Uterus (tissue), 4 donors: ENCODE measurements around the gene ARL13A. TPM values are rescaled to one million over a fixed set of nuclear protein-coding genes. Genes with fewer than 3 reads are reported as not detected.

Source experiments
- DNase-seq, 2 donors: peaks; one replicate each; pipeline ENCODE4 v3.0.0-alpha.2; 2019 to 2020
- H3K27ac ChIP-seq, 2 donors: fragments of 200-600 bp; sonication (generic); 1 replicate in 1 of 2; 2 replicates in 1 of 2; pipeline ENCODE4 v1.5.1; 2016 to 2018
- H3K27me3 ChIP-seq, 2 donors: fragments of 200-600 bp; sonication (generic); one replicate each; pipeline ENCODE4 v1.5.1; 2018 to 2019; ENCODE audit warnings: control low read depth in 1 of 2
- H3K36me3 ChIP-seq, 2 donors: fragments of 200-600 bp; sonication (generic); one replicate each; pipeline ENCODE4 v1.5.1; 2019; ENCODE audit warnings: control low read depth in 1 of 2
- H3K4me1 ChIP-seq, 2 donors: fragments of 200-600 bp; sonication (generic); one replicate each; pipeline ENCODE4 v1.5.1; 2018 to 2019; ENCODE audit warnings: control low read depth in 1 of 2
- H3K4me3 ChIP-seq, 2 donors: fragments of 200-600 bp; sonication (generic); 1 replicate in 1 of 2; 2 replicates in 1 of 2; pipeline ENCODE4 v1.5.1; 2018 to 2019; ENCODE audit warnings: mild to moderate bottlenecking in 1 of 2
- H3K9me3 ChIP-seq, 2 donors: fragments of 200-600 bp; sonication (generic); one replicate each; pipeline ENCODE4 v1.5.1; 2019; ENCODE audit warnings: control low read depth in 1 of 2
- CTCF ChIP-seq, 4 experiments: fragments of 200-600 bp in 2 of 4; fragments of 450-650 bp in 2 of 4; sonication (generic) in 2 of 4; IDR thresholded peaks; one replicate each; pipeline ENCODE4 v1.5.1; 2016 to 2019; ENCODE audit warnings: antibody characterized with exemption in 4 of 4, mild to moderate bottlenecking in 2 of 4, moderate library complexity in 1 of 4
- POLR2A ChIP-seq, 2 donors: fragments of 450-650 bp; IDR thresholded peaks; one replicate each; pipeline ENCODE4 v1.6.1; 2016; ENCODE audit warnings: antibody characterized with exemption in 2 of 2, mild to moderate bottlenecking in 1 of 2, moderate library complexity in 1 of 2
- intact Hi-C: fragments of 100-400 bp; cut with DNase I; formaldehyde crosslinking; loops from one replicate; pipeline ENCODE4 v1.15.1; 2023; ENCODE audit warnings: low total_unique reads
- total RNA-seq, 4 donors: library from RNA; depleted of rRNA in 3 of 4; stranded (reverse); fragments of >200 nt in 3 of 4; gene quantifications; one replicate each; pipeline versions ENCODE4 v1.1.0 to v1.2.4, GENCODE V29; 2014 to 2023
- donor health status: DM: yes; HTN: yes; CAD: no.

The ARL13A gene
- total RNA-seq, 4 donors from 2014 or later = not detected

DNA sequence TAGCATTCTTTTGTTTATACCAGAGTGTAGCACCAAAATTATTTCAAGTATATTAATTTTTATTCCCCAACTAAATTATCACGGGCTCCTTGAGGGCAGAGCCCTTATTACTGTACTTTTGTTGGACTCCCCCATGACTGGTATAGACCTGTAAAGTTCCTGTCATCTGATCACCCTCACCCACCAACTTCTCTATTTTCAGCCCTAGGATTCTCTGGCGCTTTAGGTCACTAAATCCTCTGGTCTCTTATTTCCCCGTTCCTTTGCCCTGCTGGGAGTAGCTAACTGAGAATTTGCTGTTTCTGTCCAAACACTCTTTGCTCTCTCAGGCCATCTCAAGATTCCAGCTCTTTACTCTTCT lies 37.6 kb upstream of the ARL13A start:
- TF ChIP-seq POLR2A (IDR thresholded peaks at IDR 0.05) (no peak), CTCF (IDR thresholded peaks at IDR 0.05) (no peak)
- no peaks in the 10 kb centered on the region for H3K4me1 ChIP-seq
- intact Hi-C loops = no loop called here
- no peak overlapping the region for H3K27ac ChIP-seq
- no peak for DNase-seq
- no peaks in the 10 kb centered on the region for H3K36me3 ChIP-seq
- H3K27me3 ChIP-seq = no peaks in the 10 kb centered on the region
- H3K9me3 ChIP-seq = no peaks in the 10 kb centered on the region
- H3K4me3 ChIP-seq = no peak overlapping the region

- Histone ChIP-seq H3K9me3 (no peaks in the 10 kb centered on the region), H3K27ac (no peak overlapping the region), H3K36me3 (no peaks in the 10 kb centered on the region), H3K27me3 (no peaks in the 10 kb centered on the region), H3K4me3 (no peak overlapping the region), H3K4me1 (no peaks in the 10 kb centered on the region)
- intact Hi-C loops = no loop called here
- DNase-seq = no peak
- no peak for TF ChIP-seq CTCF (IDR thresholded peaks at IDR 0.05)
- TF ChIP-seq POLR2A (IDR thresholded peaks at IDR 0.05) = no peak
These were observed 33.7 kb upstream of the ARL13A start for GRCh38 chrX:100935767-100936166.

- H3K27me3 ChIP-seq = no peaks in the 10 kb centered on the region
- no peaks in the 10 kb centered on the region for H3K36me3 ChIP-seq
- TF ChIP-seq CTCF (IDR thresholded peaks at IDR 0.05) (no peak), POLR2A (IDR thresholded peaks at IDR 0.05) (no peak)
- H3K27ac ChIP-seq = no peak overlapping the region
- H3K9me3 ChIP-seq = no peaks in the 10 kb centered on the region
- no peak overlapping the region for H3K4me3 ChIP-seq
- intact Hi-C loops = no loop called here
- DNase-seq = no peak
- no peaks in the 10 kb centered on the region for H3K4me1 ChIP-seq
These were observed 30.2 kb upstream of the ARL13A start for GRCh38 chrX:100939333-100939732.

GRCh38 chrX:100944601-100945000 lies 24.9 kb upstream of the ARL13A start:
- intact Hi-C loops = no loop called here
- no peak for DNase-seq
- Histone ChIP-seq H3K27me3 (no peaks in the 10 kb centered on the region), H3K36me3 (no peaks in the 10 kb centered on the region), H3K27ac (no peak overlapping the region), H3K4me1 (no peaks in the 10 kb centered on the region), H3K9me3 (no peaks in the 10 kb centered on the region), H3K4me3 (no peak overlapping the region)
- TF ChIP-seq POLR2A (IDR thresholded peaks at IDR 0.05) = no peak
- TF ChIP-seq CTCF (IDR thresholded peaks at IDR 0.05) = no peak

GRCh38 chrX:100946299-100946927 lies 23.1 kb upstream of the ARL13A start:
- Histone ChIP-seq H3K27ac (no peak overlapping the region), H3K4me3 (no peak overlapping the region), H3K4me1 (no peaks in the 10 kb centered on the region), H3K27me3 (no peaks in the 10 kb centered on the region), H3K9me3 (no peaks in the 10 kb centered on the region), H3K36me3 (no peaks in the 10 kb centered on the region)
- intact Hi-C loops = no loop called here
- TF ChIP-seq POLR2A (IDR thresholded peaks at IDR 0.05) = no peak
- no peak for DNase-seq

DNA sequence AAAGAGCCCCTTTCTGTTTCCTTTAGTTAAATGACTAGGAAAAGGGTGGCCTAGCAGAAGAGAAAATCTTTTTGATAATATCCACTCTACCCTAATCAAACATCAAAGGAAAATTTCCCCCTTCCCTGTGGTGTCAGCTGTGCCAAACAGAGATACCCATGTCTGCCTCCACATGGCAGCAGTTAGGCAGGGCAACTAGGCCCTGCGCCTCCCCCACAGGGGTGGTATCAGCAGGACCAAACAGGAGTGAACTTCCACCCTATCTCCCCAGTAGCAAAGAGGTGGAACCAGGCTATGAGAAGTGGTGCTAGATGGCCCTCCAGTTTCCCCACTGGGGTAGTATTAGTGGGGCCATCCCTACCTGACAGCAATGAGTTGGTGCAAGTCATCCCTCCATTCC lies 21.0 kb upstream of the ARL13A start:
- no peaks in the 10 kb centered on the region for H3K27me3 ChIP-seq
- H3K36me3 ChIP-seq = no peaks in the 10 kb centered on the region
- H3K4me1 ChIP-seq = no peaks in the 10 kb centered on the region
- no peak overlapping the region for H3K27ac ChIP-seq
- no peaks in the 10 kb centered on the region for H3K9me3 ChIP-seq
- TF ChIP-seq CTCF (IDR thresholded peaks at IDR 0.05) (no peak), POLR2A (IDR thresholded peaks at IDR 0.05) (no peak)
- intact Hi-C loops = no loop called here
- no peak for DNase-seq
- no peak overlapping the region for H3K4me3 ChIP-seq
